OCI-LY1 (cell line): ENCODE results near the gene TRIM28.
A peak's percentile ranks its signal among the peaks of the same experiment; 100 is the strongest.
"Not testable (repeated sequence)": the region's sequence is repeated elsewhere in the genome, so short reads cannot be mapped to it uniquely, and the experiment has no call there.

ENCODE experiments used
- H2AFZ ChIP-seq: fragments of 200-600 bp; sonication (generic), shearing (Covaris generic); 2 replicates; pipeline ENCODE4 v1.6.0; 2014; ENCODE audit warnings: antibody characterized with exemption, mild to moderate bottlenecking, low read length
- H3F3A ChIP-seq: fragments of 200-600 bp; sonication (generic), shearing (Covaris generic); 2 replicates; pipeline ENCODE4 v1.6.0; 2014; ENCODE audit warnings: mild to moderate bottlenecking, antibody characterized with exemption, low read length, moderate library complexity; ENCODE audit not compliant: insufficient read depth
- H3K27ac ChIP-seq: fragments of 200-600 bp; sonication (generic); 2 replicates; pipeline ENCODE4 v1.5.1; 2014; ENCODE audit warnings: low read length, mixed run types, mild to moderate bottlenecking, low read depth; ENCODE audit not compliant: poor library complexity, severe bottlenecking
- H3K27me3 ChIP-seq: fragments of 200-600 bp; sonication (generic); 2 replicates; pipeline ENCODE4 v1.6.0; 2014; ENCODE audit warnings: antibody characterized with exemption, mild to moderate bottlenecking, low read length, moderate library complexity; ENCODE audit not compliant: insufficient read depth
- H3K36me3 ChIP-seq: fragments of 200-600 bp; sonication (generic); 2 replicates; pipeline ENCODE4 v1.6.1; 2014; ENCODE audit warnings: mild to moderate bottlenecking, antibody characterized with exemption, low read length, moderate library complexity, mixed read lengths; ENCODE audit not compliant: insufficient read depth
- H3K4me1 ChIP-seq: fragments of 200-600 bp; sonication (generic); 2 replicates; pipeline ENCODE4 v1.5.1; 2014; ENCODE audit warnings: mild to moderate bottlenecking, low read length, moderate library complexity; ENCODE audit not compliant: insufficient read depth, severe bottlenecking
- H3K4me2 ChIP-seq: fragments of 200-600 bp; sonication (generic), shearing (Covaris generic); 2 replicates; pipeline ENCODE4 v1.6.1; 2014; ENCODE audit warnings: low read length
- H3K4me3 ChIP-seq: fragments of 200-600 bp; sonication (generic); 2 replicates; pipeline ENCODE4 v1.5.1; 2014; ENCODE audit warnings: low read length, low read depth, mild to moderate bottlenecking, mixed read lengths; ENCODE audit not compliant: poor library complexity, severe bottlenecking
- H3K79me2 ChIP-seq: fragments of 200-600 bp; shearing (Covaris generic); 2 replicates; pipeline ENCODE4 v1.6.1; 2016; ENCODE audit warnings: mixed run types, low read length, mixed read lengths; ENCODE audit not compliant: insufficient read depth
- H3K9ac ChIP-seq: fragments of 200-600 bp; sonication (generic), shearing (Covaris generic); 2 replicates; pipeline ENCODE4 v1.6.1; 2014; ENCODE audit warnings: mild to moderate bottlenecking, low read length, mixed read lengths
- H3K9me2 ChIP-seq: fragments of 200-600 bp; sonication (generic), shearing (Covaris generic); 2 replicates; pipeline ENCODE4 v1.6.1; 2014; ENCODE audit warnings: low read depth, mild to moderate bottlenecking, low read length, mixed read lengths
- H3K9me3 ChIP-seq: fragments of 200-600 bp; shearing (Covaris generic); 2 replicates; pipeline ENCODE4 v1.6.1; 2014; ENCODE audit warnings: low read length, mixed read lengths
- H4K20me1 ChIP-seq: fragments of 200-600 bp; sonication (generic), shearing (Covaris generic); 2 replicates; pipeline ENCODE4 v1.6.0; 2016; ENCODE audit warnings: mild to moderate bottlenecking, low read length; ENCODE audit not compliant: insufficient read depth
- EZH2 ChIP-seq: fragments of 200-600 bp; sonication (generic), shearing (Covaris generic); IDR thresholded peaks from 2 replicates; pipeline ENCODE4 v1.8.0; 2017; ENCODE audit warnings: borderline replicate concordance, mixed run types, mild to moderate bottlenecking, antibody characterized with exemption, low read length, moderate library complexity, mixed read lengths
- TF ChIP-seq, protein P1 (sequence below): fragments of 200-600 bp; sonication (generic), shearing (Covaris generic); IDR thresholded peaks from 2 replicates; pipeline ENCODE4 v1.5.1; 2017; ENCODE audit warnings: mild to moderate bottlenecking, antibody characterized with exemption, low read length, moderate library complexity, mixed read lengths

The TRIM28 gene

GRCh38 chr19:58573658-58574164, 29.8 kb downstream of the TRIM28 start:
- H3K9me3 ChIP-seq: no peaks in the 10 kb centered on the region
- H3K79me2 ChIP-seq: no peaks in the 10 kb centered on the region
- H3K27ac ChIP-seq: peak overlapping the region; percentile 90
- H3K4me2 ChIP-seq: peak overlapping the region; percentile 86
- H4K20me1 ChIP-seq: no peaks in the 10 kb centered on the region
- peak overlapping the region; percentile 65 for H3K4me3 ChIP-seq
- H3K4me1 ChIP-seq: peaks cover 38% of the 10 kb centered on the region
- H3K9ac ChIP-seq: peak overlapping the region; percentile 61
- no peak overlapping the region for H2AFZ ChIP-seq
- H3K27me3 ChIP-seq: no peaks in the 10 kb centered on the region
- peaks cover 5% of the 10 kb centered on the region; the same call in 1 of the 2 replicates for H3F3A ChIP-seq
- peaks cover 17% of the 10 kb centered on the region; the same call in 1 of the 2 replicates for H3K36me3 ChIP-seq
- no peaks in the 10 kb centered on the region for H3K9me2 ChIP-seq
- TF ChIP-seq EZH2: no peak
- TF ChIP-seq, protein P1, sequence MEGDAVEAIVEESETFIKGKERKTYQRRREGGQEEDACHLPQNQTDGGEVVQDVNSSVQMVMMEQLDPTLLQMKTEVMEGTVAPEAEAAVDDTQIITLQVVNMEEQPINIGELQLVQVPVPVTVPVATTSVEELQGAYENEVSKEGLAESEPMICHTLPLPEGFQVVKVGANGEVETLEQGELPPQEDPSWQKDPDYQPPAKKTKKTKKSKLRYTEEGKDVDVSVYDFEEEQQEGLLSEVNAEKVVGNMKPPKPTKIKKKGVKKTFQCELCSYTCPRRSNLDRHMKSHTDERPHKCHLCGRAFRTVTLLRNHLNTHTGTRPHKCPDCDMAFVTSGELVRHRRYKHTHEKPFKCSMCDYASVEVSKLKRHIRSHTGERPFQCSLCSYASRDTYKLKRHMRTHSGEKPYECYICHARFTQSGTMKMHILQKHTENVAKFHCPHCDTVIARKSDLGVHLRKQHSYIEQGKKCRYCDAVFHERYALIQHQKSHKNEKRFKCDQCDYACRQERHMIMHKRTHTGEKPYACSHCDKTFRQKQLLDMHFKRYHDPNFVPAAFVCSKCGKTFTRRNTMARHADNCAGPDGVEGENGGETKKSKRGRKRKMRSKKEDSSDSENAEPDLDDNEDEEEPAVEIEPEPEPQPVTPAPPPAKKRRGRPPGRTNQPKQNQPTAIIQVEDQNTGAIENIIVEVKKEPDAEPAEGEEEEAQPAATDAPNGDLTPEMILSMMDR: no peak

GRCh38 chr19:58575183-58576041, 31.5 kb downstream of the TRIM28 start:
- no peaks in the 10 kb centered on the region for H3K9me2 ChIP-seq
- H3K27me3 ChIP-seq: no peaks in the 10 kb centered on the region
- peaks cover 9% of the 10 kb centered on the region; the same call in 1 of the 2 replicates for H3F3A ChIP-seq
- no peaks in the 10 kb centered on the region for H4K20me1 ChIP-seq
- H3K4me2 ChIP-seq: peak overlapping the region; percentile 86
- peak overlapping the region; percentile 61 for H3K9ac ChIP-seq
- no peaks in the 10 kb centered on the region for H3K79me2 ChIP-seq
- TF ChIP-seq, protein P1: no peak
- TF ChIP-seq EZH2: no peak
- peak overlapping the region; percentile 65 for H3K4me3 ChIP-seq
- no peak overlapping the region for H2AFZ ChIP-seq
- peaks cover 41% of the 10 kb centered on the region for H3K4me1 ChIP-seq
- H3K36me3 ChIP-seq: peaks cover 9% of the 10 kb centered on the region; the same call in 1 of the 2 replicates
- H3K9me3 ChIP-seq: no peaks in the 10 kb centered on the region
- H3K27ac ChIP-seq: peak overlapping the region; percentile 50

DNA sequence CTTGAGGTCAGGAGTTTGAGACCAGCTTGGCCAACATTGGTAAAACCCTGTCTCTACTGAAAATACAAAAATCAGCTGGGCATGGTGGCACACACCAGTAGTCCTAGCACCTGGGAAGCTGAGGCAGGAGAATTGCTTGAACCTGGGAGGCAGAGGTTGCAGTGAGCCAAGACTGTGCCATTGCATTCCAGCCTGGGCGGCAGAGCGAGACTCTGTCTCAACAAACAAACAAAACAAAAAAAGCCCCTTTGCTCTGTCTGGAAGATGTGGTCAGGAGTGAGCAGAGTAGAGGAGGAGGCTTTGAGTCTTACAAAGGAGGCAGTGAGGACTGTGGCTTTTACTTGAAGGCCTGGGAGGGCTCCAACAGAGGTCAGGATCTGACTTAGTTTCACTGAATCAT, 33.7 kb downstream of the TRIM28 start:
- not testable (repeated sequence) for H3K9ac ChIP-seq, H3K27me3 ChIP-seq, H3K4me2 ChIP-seq, H3K9me2 ChIP-seq, H3F3A ChIP-seq, H3K79me2 ChIP-seq, H4K20me1 ChIP-seq, H2AFZ ChIP-seq, H3K27ac ChIP-seq, H3K4me3 ChIP-seq, H3K36me3 ChIP-seq, H3K9me3 ChIP-seq
- peaks cover 34% of the 10 kb centered on the region for H3K4me1 ChIP-seq
